DND-41 (cell line): ENCODE measurements around the gene PIGU.

Experiments used
- ATAC-seq: fragments of 200-7000 bp; cut with Tn5 transposase; 3 replicates; pipeline ENCODE4 v1.9.1; 2021; ENCODE audit warnings: low read depth; ENCODE audit not compliant: insufficient read depth
- DNase-seq: peaks from one replicate; pipeline ENCODE4 v3.0.0-alpha.2; 2020
- H2AFZ ChIP-seq: 2 replicates; pipeline ENCODE4 v1.6.0; 2012; ENCODE audit warnings: low read depth, low read length
- H3K27ac ChIP-seq: 2 replicates; pipeline ENCODE4 v1.5.1; 2012; ENCODE audit warnings: low read length, inconsistent platforms
- H3K27me3 ChIP-seq: fragments of 200-600 bp; sonication (generic); 2 replicates; pipeline ENCODE4 v1.6.0; 2012; ENCODE audit warnings: low read length, mild to moderate bottlenecking, inconsistent platforms; ENCODE audit not compliant: insufficient read depth, poor library complexity
- H3K36me3 ChIP-seq: 2 replicates; pipeline ENCODE4 v1.5.1; 2012; ENCODE audit warnings: low read length, inconsistent platforms; ENCODE audit not compliant: insufficient read depth
- H3K4me1 ChIP-seq: 2 replicates; pipeline ENCODE4 v1.5.1; 2012; ENCODE audit warnings: mild to moderate bottlenecking, low read length; ENCODE audit not compliant: insufficient read depth
- H3K4me2 ChIP-seq: 2 replicates; pipeline ENCODE4 v1.6.0; 2012; ENCODE audit warnings: mild to moderate bottlenecking, moderate library complexity, low read length, inconsistent platforms; ENCODE audit not compliant: insufficient read depth
- H3K4me3 ChIP-seq, 2 experiments: fragments of 200-600 bp in 1 of 2; shearing (Covaris generic) in 1 of 2; 2 replicates each; pipeline ENCODE4 v1.5.1; 2012 to 2016; ENCODE audit warnings: inconsistent platforms in 2 of 2, low read length in 2 of 2, mild to moderate bottlenecking in 2 of 2, low read depth in 1 of 2, moderate library complexity in 1 of 2
- H3K79me2 ChIP-seq: 2 replicates; pipeline ENCODE4 v1.6.0; 2012; ENCODE audit warnings: low read length, inconsistent platforms; ENCODE audit not compliant: insufficient read depth
- H3K9ac ChIP-seq: 2 replicates; pipeline ENCODE4 v1.6.0; 2012; ENCODE audit warnings: low read depth, mild to moderate bottlenecking, inconsistent platforms, low read length, moderate library complexity
- H3K9me3 ChIP-seq: 2 replicates; pipeline ENCODE4 v1.5.1; 2012; ENCODE audit warnings: low read length, moderate library complexity, mild to moderate bottlenecking, inconsistent platforms; ENCODE audit not compliant: insufficient read depth, severe bottlenecking
- H4K20me1 ChIP-seq: 2 replicates; pipeline ENCODE4 v1.6.0; 2012; ENCODE audit warnings: low read length; ENCODE audit not compliant: insufficient read depth
- EZH2 ChIP-seq: IDR thresholded peaks from 3 replicates; pipeline ENCODE4 v1.6.1; 2012; ENCODE audit warnings: borderline replicate concordance, low read depth, mild to moderate bottlenecking, moderate library complexity, low read length, inconsistent platforms; ENCODE audit not compliant: severe bottlenecking
- TF ChIP-seq, protein P1 (sequence below): IDR thresholded peaks from 2 replicates; pipeline ENCODE4 v1.5.1; 2012; ENCODE audit warnings: borderline replicate concordance, low read length, moderate library complexity, mild to moderate bottlenecking; ENCODE audit not compliant: poor library complexity, severe bottlenecking; ENCODE audit errors: extremely low read depth

PIGU gene

DNA sequence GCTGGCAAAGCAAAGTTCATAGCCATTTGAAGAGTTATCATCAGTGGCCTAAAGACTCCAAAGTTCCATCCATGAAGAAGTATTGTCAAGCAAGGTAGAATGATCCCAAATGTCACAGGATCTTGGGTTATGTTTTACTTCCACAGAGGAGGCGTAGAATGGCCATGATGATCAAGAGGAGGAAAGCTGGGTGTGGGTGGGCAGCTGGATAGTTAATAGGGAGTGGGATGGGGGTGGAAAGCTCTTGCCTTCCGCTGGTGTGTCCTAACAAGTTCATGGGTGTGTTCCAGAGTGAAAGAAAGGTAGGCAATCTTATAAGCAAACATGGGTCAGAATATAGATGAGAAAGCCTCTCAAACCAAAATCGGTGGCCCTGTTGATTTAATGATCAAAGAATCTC is 38.4 kb downstream of the PIGU start:
- DNase-seq (no peak), ATAC-seq (no peak)
- no peak overlapping the region for H3K4me3 ChIP-seq
- H3K79me2 ChIP-seq, result no peaks in the 10 kb centered on the region
- peaks cover 69% of the 10 kb centered on the region; the same call in 1 of the 2 replicates for H3K36me3 ChIP-seq
- no peak overlapping the region for H3K4me2 ChIP-seq
- no peak overlapping the region for H2AFZ ChIP-seq
- H3K9ac ChIP-seq, result no peak overlapping the region
- H4K20me1 ChIP-seq, result peaks cover 2% of the 10 kb centered on the region; the same call in 1 of the 2 replicates
- H3K9me3 ChIP-seq, result no peaks in the 10 kb centered on the region
- H3K4me1 ChIP-seq, result no peaks in the 10 kb centered on the region
- no peak overlapping the region for H3K27ac ChIP-seq
- no peak for TF ChIP-seq EZH2
- TF ChIP-seq, protein P1, sequence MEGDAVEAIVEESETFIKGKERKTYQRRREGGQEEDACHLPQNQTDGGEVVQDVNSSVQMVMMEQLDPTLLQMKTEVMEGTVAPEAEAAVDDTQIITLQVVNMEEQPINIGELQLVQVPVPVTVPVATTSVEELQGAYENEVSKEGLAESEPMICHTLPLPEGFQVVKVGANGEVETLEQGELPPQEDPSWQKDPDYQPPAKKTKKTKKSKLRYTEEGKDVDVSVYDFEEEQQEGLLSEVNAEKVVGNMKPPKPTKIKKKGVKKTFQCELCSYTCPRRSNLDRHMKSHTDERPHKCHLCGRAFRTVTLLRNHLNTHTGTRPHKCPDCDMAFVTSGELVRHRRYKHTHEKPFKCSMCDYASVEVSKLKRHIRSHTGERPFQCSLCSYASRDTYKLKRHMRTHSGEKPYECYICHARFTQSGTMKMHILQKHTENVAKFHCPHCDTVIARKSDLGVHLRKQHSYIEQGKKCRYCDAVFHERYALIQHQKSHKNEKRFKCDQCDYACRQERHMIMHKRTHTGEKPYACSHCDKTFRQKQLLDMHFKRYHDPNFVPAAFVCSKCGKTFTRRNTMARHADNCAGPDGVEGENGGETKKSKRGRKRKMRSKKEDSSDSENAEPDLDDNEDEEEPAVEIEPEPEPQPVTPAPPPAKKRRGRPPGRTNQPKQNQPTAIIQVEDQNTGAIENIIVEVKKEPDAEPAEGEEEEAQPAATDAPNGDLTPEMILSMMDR, result no peak
- H3K27me3 ChIP-seq, result no peaks in the 10 kb centered on the region

- no peak overlapping the region for H3K4me3 ChIP-seq
- no peak overlapping the region for H3K9ac ChIP-seq
- H3K27me3 ChIP-seq, result no peaks in the 10 kb centered on the region
- no peak overlapping the region for H3K27ac ChIP-seq
- peaks cover 69% of the 10 kb centered on the region; the same call in 1 of the 2 replicates for H3K36me3 ChIP-seq
- H3K4me2 ChIP-seq, result no peak overlapping the region
- H3K79me2 ChIP-seq, result no peaks in the 10 kb centered on the region
- no peak overlapping the region for H2AFZ ChIP-seq
- peaks cover 2% of the 10 kb centered on the region; the same call in 1 of the 2 replicates for H4K20me1 ChIP-seq
- TF ChIP-seq, protein P1, result no peak
- no peak for TF ChIP-seq EZH2
- ATAC-seq, result no peak
- no peak for DNase-seq
- H3K9me3 ChIP-seq, result no peaks in the 10 kb centered on the region
- H3K4me1 ChIP-seq, result no peaks in the 10 kb centered on the region
Measured at GRCh38 chr20:34638039-34638292, 38.9 kb downstream of the PIGU start.

- DNase-seq, result no peak
- no peaks in the 10 kb centered on the region for H3K27me3 ChIP-seq
- peaks cover 70% of the 10 kb centered on the region; the same call in 1 of the 2 replicates for H3K36me3 ChIP-seq
- no peaks in the 10 kb centered on the region for H3K4me1 ChIP-seq
- no peaks in the 10 kb centered on the region for H3K79me2 ChIP-seq
- no peak overlapping the region for H3K4me2 ChIP-seq
- no peak overlapping the region for H3K4me3 ChIP-seq
- H3K9me3 ChIP-seq, result no peaks in the 10 kb centered on the region
- H4K20me1 ChIP-seq, result peaks cover 2% of the 10 kb centered on the region; the same call in 1 of the 2 replicates
- no peak for ATAC-seq
- no peak overlapping the region for H3K27ac ChIP-seq
- H3K9ac ChIP-seq, result no peak overlapping the region
- no peak overlapping the region for H2AFZ ChIP-seq
- TF ChIP-seq EZH2, result no peak
- TF ChIP-seq, protein P1, result no peak
Measured at GRCh38 chr20:34637245-34638038, 39.5 kb downstream of the PIGU start.
